Panc1 (cell line): ENCODE data around the gene TMEM209. TPM values are rescaled to one million over a fixed set of nuclear protein-coding genes. Genes with fewer than 3 reads are reported as not detected.

Source experiments
- ATAC-seq: fragments of 200-7000 bp; cut with Tn5 transposase; 2 replicates; pipeline ENCODE4 v1.9.1; 2020; ENCODE audit warnings: mild to moderate bottlenecking, moderate library complexity
- BruUV-seq: library from RNA; stranded (reverse); fragments of 400-500 nt; replicated peaks from 2 replicates; lab custom pipeline; 2021; lab: Mats Ljungman, UMichigan
- CTCF ChIA-PET: fragments of 300-600 bp; sonication (Branson Sonifier 250); formaldehyde crosslinking; loops from one replicate; lab custom pipeline; 2022; ENCODE audit warnings: antibody characterized with exemption; lab: Charles Lee
- POLR2A ChIA-PET: fragments of 300-600 bp; sonication (Branson Sonifier 250); formaldehyde crosslinking; loops from one replicate; lab custom pipeline; 2022; ENCODE audit warnings: antibody characterized with exemption; lab: Charles Lee
- DNase-seq: peaks from one replicate; pipeline ENCODE4 v3.0.0-alpha.2; 2010; ENCODE audit warnings: low read depth, low spot score
- H3K27ac ChIP-seq: 2 replicates; pipeline ENCODE4 v1.5.1; 2011; ENCODE audit warnings: mild to moderate bottlenecking, low read length, inconsistent platforms
- H3K27me3 ChIP-seq: fragments of 200-500 bp; sonication (Bioruptor generic); 2 replicates; pipeline ENCODE4 v1.6.0; 2014; ENCODE audit warnings: low read length, inconsistent platforms; ENCODE audit not compliant: control insufficient read depth, insufficient read depth
- H3K36me3 ChIP-seq: fragments of 200-500 bp; sonication (Bioruptor generic); 2 replicates; pipeline ENCODE4 v1.5.1; 2014; ENCODE audit warnings: inconsistent platforms, mild to moderate bottlenecking, low read length, moderate library complexity; ENCODE audit not compliant: control insufficient read depth, insufficient read depth
- H3K4me1 ChIP-seq: 2 replicates; pipeline ENCODE4 v1.5.1; 2011; ENCODE audit warnings: inconsistent platforms, mild to moderate bottlenecking, low read length, moderate library complexity; ENCODE audit not compliant: control insufficient read depth, insufficient read depth
- H3K4me3 ChIP-seq, 2 experiments: 2 replicates each; pipeline ENCODE4 v1.5.1; 2011 to 2012; ENCODE audit warnings: low read depth in 2 of 2, low read length in 2 of 2, mild to moderate bottlenecking in 2 of 2, inconsistent platforms in 1 of 2, moderate library complexity in 1 of 2
- H3K9me3 ChIP-seq: fragments of 200-500 bp; sonication (Bioruptor generic); 2 replicates; pipeline ENCODE4 v1.5.1; 2014; ENCODE audit warnings: low read depth, mild to moderate bottlenecking, inconsistent platforms, low read length, moderate library complexity; ENCODE audit not compliant: control insufficient read depth, insufficient read depth
- CTCF ChIP-seq: fragments of 450-650 bp; IDR thresholded peaks from 2 replicates; pipeline ENCODE4 v1.5.1; 2017; ENCODE audit warnings: mild to moderate bottlenecking
- POLR2AphosphoS5 ChIP-seq: IDR thresholded peaks from 2 replicates; pipeline ENCODE4 v1.6.1; 2012; ENCODE audit warnings: mild to moderate bottlenecking, low read depth, low read length, moderate library complexity
- REST ChIP-seq, 2 experiments: IDR thresholded peaks; 2 replicates each; pipeline ENCODE4 v1.6.1; 2011 to 2012; ENCODE audit warnings: low read depth in 2 of 2, control low read depth in 1 of 2, low read length in 1 of 2, mild to moderate bottlenecking in 1 of 2, moderate library complexity in 1 of 2; ENCODE audit not compliant: insufficient read depth in 1 of 2
- SIN3A ChIP-seq: IDR thresholded peaks from 2 replicates; pipeline ENCODE4 v1.6.1; 2012; ENCODE audit warnings: low read depth, mild to moderate bottlenecking, low read length, moderate library complexity, borderline replicate concordance; ENCODE audit not compliant: insufficient read depth
- TCF7L2 ChIP-seq: IDR thresholded peaks from 2 replicates; pipeline ENCODE4 v1.6.1; 2011; ENCODE audit warnings: mild to moderate bottlenecking, low read depth, low read length, inconsistent platforms
- in situ Hi-C: cut with HindIII; loops from 2 replicates; pipeline ENCODE4 v1.10.0; 2016; ENCODE audit warnings: low sequenced_read_pairs, low pct_unique_long_range_greater_than_20kb
- intact Hi-C: fragments of 100-400 bp; cut with micrococcal nuclease; formaldehyde crosslinking; loops from one replicate; pipeline ENCODE4 v1.10.0; 2022; ENCODE audit not compliant: unreplicated experiment
- total RNA-seq: library from RNA; stranded (reverse); gene quantifications from one replicate; pipeline ENCODE4 v1.2.1, GENCODE V29; 2021; ENCODE audit not compliant: unreplicated experiment

Gene TMEM209
- total RNA-seq, 1 experiment from 2014 or later, result 32.3 TPM

DNA sequence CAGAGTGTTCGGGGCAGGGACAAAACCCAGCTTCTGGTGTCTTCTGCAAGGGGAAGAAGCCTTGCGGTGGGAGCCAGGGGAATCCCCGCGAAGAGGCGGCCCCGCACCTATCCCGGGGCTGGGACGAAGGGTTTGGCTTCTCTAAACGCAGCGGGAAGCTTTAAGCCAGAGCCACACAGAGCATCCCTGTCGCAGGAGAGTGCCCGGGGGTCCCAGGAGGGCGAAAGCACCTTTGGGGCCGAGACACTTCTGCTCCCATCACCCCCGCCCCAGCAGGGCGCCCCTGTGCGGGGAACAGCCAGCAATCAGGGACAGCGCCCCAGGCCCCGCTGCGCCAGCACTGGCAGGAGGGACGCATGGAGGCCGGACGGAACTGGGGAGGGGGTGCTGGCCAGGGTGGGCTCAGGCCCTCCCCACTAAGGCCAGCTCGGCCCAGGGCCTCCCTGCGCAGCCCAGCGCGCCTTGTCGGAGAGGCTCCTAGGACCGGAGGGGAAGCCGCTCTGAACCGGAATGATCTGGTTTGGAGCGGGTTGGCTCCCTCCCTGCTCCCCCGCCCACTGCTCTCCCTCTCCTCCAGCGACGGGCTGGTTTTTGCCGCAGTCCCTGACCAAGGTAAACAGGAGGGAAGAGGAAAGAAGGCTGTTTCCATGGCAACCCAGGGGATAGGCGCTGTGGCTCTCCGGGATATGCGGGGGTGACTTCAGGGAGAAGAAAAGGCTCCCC lies 63.9 kb downstream of the TMEM209 start:
- DNase-seq, result no peak
- intact Hi-C loops (no loop called here), in situ Hi-C loops (no loop called here)
- H3K9me3 ChIP-seq, result no peaks in the 10 kb centered on the region
- H3K36me3 ChIP-seq, result no peaks in the 10 kb centered on the region
- no peaks in the 10 kb centered on the region for H3K4me1 ChIP-seq
- CTCF ChIA-PET, result no interaction called here
- POLR2A ChIA-PET, result no interaction called here
- ATAC-seq, result peak; percentile 27
- BruUV-seq, result no TSS peak
- H3K27ac ChIP-seq, result no peak overlapping the region
- no peaks in the 10 kb centered on the region for H3K27me3 ChIP-seq
- TF ChIP-seq CTCF (no peak), REST (IDR thresholded peaks at IDR 0.05; ENCODE audit: insufficient read depth in 1 of 2, low read depth in 2 of 2, low read length in 1 of 2) (no peak), SIN3A (no peak), TCF7L2 (no peak), POLR2AphosphoS5 (no peak)
- no peak overlapping the region for H3K4me3 ChIP-seq

DNA sequence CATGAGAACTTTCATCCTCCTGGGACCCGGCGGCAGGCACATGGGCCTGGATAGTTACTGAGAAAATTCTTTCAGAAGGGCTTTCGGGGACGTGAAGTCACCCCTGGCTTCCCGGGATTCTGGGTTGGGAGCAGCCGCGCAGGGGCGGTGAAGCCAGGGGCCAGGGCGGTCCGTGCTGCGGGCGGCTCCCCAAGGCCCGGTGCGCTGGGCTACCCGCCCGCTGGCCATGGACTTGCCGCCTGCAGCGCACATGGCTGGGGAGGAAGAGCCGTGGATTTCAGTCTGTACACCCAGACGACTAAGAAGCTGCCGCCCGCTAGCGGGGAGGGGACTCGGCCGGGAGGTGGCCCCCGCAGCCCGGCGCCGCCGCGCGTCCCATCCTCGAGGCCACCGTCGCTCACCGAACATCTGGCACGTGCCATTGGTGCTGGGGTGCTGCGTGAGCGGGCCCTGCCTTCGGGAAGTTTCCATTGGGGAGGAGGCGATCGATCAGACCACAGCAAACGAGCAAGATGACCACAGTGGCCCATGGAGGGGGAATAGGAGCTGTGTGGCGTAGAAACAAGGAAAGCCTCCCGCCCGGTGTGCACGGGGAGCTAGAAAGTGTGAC lies 64.5 kb downstream of the TMEM209 start:
- DNase-seq (no peak), ATAC-seq (0 out of 2 replicates have a peak, but pooled peaks have one; percentile 7)
- intact Hi-C loops, result no loop called here
- Histone ChIP-seq H3K27me3 (no peaks in the 10 kb centered on the region), H3K4me3 (no peak overlapping the region), H3K9me3 (no peaks in the 10 kb centered on the region), H3K27ac (no peak overlapping the region), H3K36me3 (no peaks in the 10 kb centered on the region), H3K4me1 (no peaks in the 10 kb centered on the region)
- in situ Hi-C loops, result no loop called here
- no peak for TF ChIP-seq CTCF
- TF ChIP-seq TCF7L2, result no peak
- TF ChIP-seq REST (IDR thresholded peaks at IDR 0.05; ENCODE audit: insufficient read depth in 1 of 2, low read depth in 2 of 2, low read length in 1 of 2), result no peak
- TF ChIP-seq SIN3A, result no peak
- no peak for TF ChIP-seq POLR2AphosphoS5
- no TSS peak for BruUV-seq
- POLR2A ChIA-PET, result no interaction called here
- CTCF ChIA-PET, result no interaction called here
